ENCODE results near the gene SPINK8. TPM values are rescaled to one million over a fixed set of nuclear protein-coding genes. Genes with fewer than 3 reads are reported as not detected.

Gene SPINK8
- total and polyA plus RNA-seq, 9 donors, result not detected

- intact Hi-C loops (cut with DNase I), result no loop called here
- TF ChIP-seq POLR2A (IDR thresholded peaks at IDR 0.05) (peak; percentile 86), EP300 (IDR thresholded peaks at IDR 0.05) (no peak)
- no peaks in the 10 kb centered on the region for H3K27me3 ChIP-seq
- H3K9me3 ChIP-seq, result no peaks in the 10 kb centered on the region
- DNase-seq, result peak; percentile 88 to 96 (median 93)
- H3K4me1 ChIP-seq (ENCODE audit: insufficient read depth), result peaks cover 9% of the 10 kb centered on the region
- peak within 1 kb of the TSS; percentile 71 for H3K4me3 ChIP-seq
- peak within 1 kb of the TSS; percentile 75 to 93 for H3K27ac ChIP-seq
- 0 to 1% (median 0%) methylated on average over 43 to 70 of the region's 70 CpGs for WGBS, 3 donors
- H3K36me3 ChIP-seq, result no peaks in the 10 kb centered on the region
These were observed 32.3 kb downstream of the SPINK8 start, which contains the start of gene NME6 for GRCh38 chr3:48301020-48301799. TSS of gene NME6 (minus strand) at chr3:48301367.

DNA sequence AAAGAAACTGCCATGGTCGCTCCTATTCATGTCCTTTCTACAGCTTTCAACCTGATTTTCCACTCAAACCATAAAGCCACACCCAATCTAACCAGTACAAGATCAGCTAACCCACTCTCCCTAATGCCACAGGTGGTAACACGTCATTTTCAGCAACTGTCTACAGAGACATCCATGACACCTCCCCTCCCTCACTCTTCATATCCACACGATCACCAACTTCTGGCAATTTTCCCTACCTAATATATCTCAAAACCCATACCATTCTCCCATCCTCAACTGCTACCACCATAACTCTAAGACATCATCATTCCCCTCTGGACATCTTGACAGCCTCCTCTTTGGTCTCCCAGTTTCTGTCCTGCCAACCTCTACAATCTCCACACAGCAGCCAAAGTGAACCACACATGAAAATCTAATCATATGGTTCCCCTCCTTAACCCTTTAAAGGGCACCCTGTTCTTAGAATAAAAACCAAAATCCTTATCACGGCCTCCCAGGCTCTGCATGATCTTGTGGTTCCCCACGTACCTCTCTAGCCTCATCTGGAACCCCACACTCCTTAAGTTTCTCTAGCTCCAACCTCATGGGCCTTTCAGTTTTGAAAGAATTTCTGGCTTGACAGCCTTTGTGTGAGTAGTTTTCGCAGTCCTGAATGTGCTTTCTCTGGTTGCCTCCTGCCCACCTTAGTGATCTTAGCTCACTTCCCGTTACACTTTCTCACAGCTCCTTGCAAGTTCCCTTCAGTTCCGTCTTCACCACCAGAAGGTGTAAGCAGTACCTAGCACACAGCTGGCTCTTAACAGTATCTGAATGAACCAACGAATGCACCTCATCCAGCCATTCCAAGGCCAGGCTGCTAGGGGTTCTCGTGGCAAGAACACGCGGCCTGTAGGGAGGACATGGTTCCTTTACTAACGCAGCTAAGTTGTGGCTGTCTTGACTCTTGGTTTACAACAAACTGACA lies 33.4 kb downstream of the SPINK8 start:
- Histone ChIP-seq H3K36me3 (no peaks in the 10 kb centered on the region), H3K4me3 (peak overlapping the region; percentile 71), H3K9me3 (no peaks in the 10 kb centered on the region), H3K4me1 (ENCODE audit: insufficient read depth) (peaks cover 9% of the 10 kb centered on the region), H3K27me3 (no peaks in the 10 kb centered on the region), H3K27ac (peak overlapping the region in 1 of 2 donors; percentile 93)
- intact Hi-C loops (cut with DNase I), result loop anchor here in 1 of 4 donors (10.0 kb wide), 1 partner anchor 105 kb away; no protein-coding TSS in a partner anchor
- no peak for TF ChIP-seq POLR2A (IDR thresholded peaks at IDR 0.05)
- WGBS, 3 donors, result 72 to 87% (median 76%) methylated on average over 13 of the region's 13 CpGs
- DNase-seq, result no peak

GRCh38 chr3:48297111-48297810 lies 36.2 kb downstream of the SPINK8 start:
- TF ChIP-seq, protein P1, sequence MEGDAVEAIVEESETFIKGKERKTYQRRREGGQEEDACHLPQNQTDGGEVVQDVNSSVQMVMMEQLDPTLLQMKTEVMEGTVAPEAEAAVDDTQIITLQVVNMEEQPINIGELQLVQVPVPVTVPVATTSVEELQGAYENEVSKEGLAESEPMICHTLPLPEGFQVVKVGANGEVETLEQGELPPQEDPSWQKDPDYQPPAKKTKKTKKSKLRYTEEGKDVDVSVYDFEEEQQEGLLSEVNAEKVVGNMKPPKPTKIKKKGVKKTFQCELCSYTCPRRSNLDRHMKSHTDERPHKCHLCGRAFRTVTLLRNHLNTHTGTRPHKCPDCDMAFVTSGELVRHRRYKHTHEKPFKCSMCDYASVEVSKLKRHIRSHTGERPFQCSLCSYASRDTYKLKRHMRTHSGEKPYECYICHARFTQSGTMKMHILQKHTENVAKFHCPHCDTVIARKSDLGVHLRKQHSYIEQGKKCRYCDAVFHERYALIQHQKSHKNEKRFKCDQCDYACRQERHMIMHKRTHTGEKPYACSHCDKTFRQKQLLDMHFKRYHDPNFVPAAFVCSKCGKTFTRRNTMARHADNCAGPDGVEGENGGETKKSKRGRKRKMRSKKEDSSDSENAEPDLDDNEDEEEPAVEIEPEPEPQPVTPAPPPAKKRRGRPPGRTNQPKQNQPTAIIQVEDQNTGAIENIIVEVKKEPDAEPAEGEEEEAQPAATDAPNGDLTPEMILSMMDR (IDR thresholded peaks at IDR 0.05), result no peak
- no peak for TF ChIP-seq POLR2A (IDR thresholded peaks at IDR 0.05)
- TF ChIP-seq EP300 (IDR thresholded peaks at IDR 0.05), result no peak
- no peak for DNase-seq
- Histone ChIP-seq H3K36me3 (no peaks in the 10 kb centered on the region), H3K4me1 (ENCODE audit: insufficient read depth) (peaks cover 9% of the 10 kb centered on the region), H3K27me3 (no peaks in the 10 kb centered on the region), H3K9me3 (no peaks in the 10 kb centered on the region), H3K4me3 (no peak overlapping the region), H3K27ac (no peak overlapping the region)
- intact Hi-C loops (cut with DNase I), result loop anchor here in 1 of 4 donors (10.0 kb wide), 1 partner anchor 102 kb away; no protein-coding TSS in a partner anchor
- 93 to 97% (median 97%) methylated on average over 5 of the region's 5 CpGs for WGBS, 3 donors

GRCh38 chr3:48296699-48297098 lies 36.8 kb downstream of the SPINK8 start:
- no peak for TF ChIP-seq EP300 (IDR thresholded peaks at IDR 0.05)
- TF ChIP-seq POLR2A (IDR thresholded peaks at IDR 0.05), result no peak
- Histone ChIP-seq H3K27me3 (no peaks in the 10 kb centered on the region), H3K9me3 (no peaks in the 10 kb centered on the region), H3K27ac (no peak overlapping the region), H3K36me3 (no peaks in the 10 kb centered on the region), H3K4me1 (ENCODE audit: insufficient read depth) (peaks cover 7% of the 10 kb centered on the region), H3K4me3 (no peak overlapping the region)
- 97% methylated on average over 4 of the region's 4 CpGs for WGBS, 3 donors
- DNase-seq, result no peak
- intact Hi-C loops (cut with DNase I), result loop anchor here in 1 of 4 donors (10.0 kb wide), 1 partner anchor 102 kb away; no protein-coding TSS in a partner anchor

GRCh38 chr3:48294611-48295263 lies 38.7 kb downstream of the SPINK8 start:
- H3K27ac ChIP-seq, result no peak overlapping the region
- TF ChIP-seq, protein P1 (IDR thresholded peaks at IDR 0.05), result no peak
- TF ChIP-seq EP300 (IDR thresholded peaks at IDR 0.05), result no peak
- TF ChIP-seq POLR2A (IDR thresholded peaks at IDR 0.05), result no peak
- intact Hi-C loops (cut with DNase I), result loop anchor here in 1 of 4 donors (10.0 kb wide), 1 partner anchor 100 kb away; no protein-coding TSS in a partner anchor
- no peaks in the 10 kb centered on the region for H3K27me3 ChIP-seq
- no peaks in the 10 kb centered on the region for H3K9me3 ChIP-seq
- no peaks in the 10 kb centered on the region for H3K36me3 ChIP-seq
- H3K4me1 ChIP-seq (ENCODE audit: insufficient read depth), result no peaks in the 10 kb centered on the region
- WGBS, 3 donors, result 93 to 98% (median 96%) methylated on average over 12 of the region's 12 CpGs
- H3K4me3 ChIP-seq, result no peak overlapping the region
- DNase-seq, result no peak

All from ovary (tissue), 9 donors.